B cell (primary cell): ENCODE results near the gene SNAPC4.

Experiments used
- EZH2 ChIP-seq: IDR thresholded peaks from 2 replicates; pipeline ENCODE4 v1.6.1; 2012; ENCODE audit warnings: borderline replicate concordance, low read depth, mild to moderate bottlenecking, moderate library complexity, low read length; ENCODE audit not compliant: insufficient read depth, poor library complexity, severe bottlenecking
- TF ChIP-seq, protein P1 (sequence below): fragments of 200-600 bp; IDR thresholded peaks from one replicate; pipeline ENCODE4 v1.8.0; 2022; ENCODE audit warnings: antibody characterized with exemption, mild to moderate bottlenecking

DNA sequence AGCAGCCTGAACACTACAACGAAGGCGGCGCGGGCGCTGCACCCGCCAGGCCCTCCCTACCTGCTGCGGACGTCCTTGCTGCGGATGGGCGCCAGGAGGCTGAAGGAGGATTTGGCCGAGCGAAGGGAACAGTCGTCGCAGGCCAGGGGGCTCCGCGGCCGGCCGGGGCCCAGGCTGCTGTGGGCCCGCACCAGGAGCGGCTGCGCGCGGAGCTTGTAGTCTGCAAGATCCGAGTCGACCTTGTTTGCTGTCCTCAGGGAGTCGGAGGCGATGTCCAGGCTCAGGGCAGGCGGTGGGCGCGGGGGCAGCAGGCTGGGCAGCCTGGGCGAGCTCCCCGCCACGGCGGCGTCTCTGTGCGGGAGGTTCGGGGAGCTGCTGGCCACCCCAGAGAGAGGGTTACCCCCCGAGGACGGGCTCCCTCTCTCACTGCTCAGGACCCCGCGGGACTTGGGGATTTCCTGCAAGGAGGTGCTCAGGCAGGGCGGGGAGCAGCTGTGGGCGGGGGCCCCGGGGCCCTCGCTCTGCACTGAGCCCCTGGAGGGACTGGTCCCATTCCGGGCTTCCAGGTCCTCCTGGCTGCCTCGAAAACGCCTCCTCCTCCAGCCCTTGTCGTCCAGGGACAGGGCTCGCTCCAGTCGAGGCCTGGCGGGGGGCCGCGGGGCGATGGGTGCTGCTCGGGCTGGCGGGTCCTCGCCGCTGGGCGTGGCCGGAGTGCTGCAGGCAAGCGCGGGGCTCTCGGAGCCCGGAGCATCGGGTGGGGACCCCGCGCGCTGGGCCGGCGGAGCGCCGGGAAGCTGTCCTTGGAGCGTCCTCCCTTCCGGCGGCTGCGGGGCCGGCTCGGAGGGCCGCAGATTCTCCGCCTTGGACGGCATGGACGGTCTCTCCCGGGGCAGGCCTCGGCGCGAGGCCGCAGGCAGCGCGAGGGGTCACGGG is 38.8 kb upstream of the SNAPC4 start:
- no peak for TF ChIP-seq EZH2
- TF ChIP-seq, protein P1, sequence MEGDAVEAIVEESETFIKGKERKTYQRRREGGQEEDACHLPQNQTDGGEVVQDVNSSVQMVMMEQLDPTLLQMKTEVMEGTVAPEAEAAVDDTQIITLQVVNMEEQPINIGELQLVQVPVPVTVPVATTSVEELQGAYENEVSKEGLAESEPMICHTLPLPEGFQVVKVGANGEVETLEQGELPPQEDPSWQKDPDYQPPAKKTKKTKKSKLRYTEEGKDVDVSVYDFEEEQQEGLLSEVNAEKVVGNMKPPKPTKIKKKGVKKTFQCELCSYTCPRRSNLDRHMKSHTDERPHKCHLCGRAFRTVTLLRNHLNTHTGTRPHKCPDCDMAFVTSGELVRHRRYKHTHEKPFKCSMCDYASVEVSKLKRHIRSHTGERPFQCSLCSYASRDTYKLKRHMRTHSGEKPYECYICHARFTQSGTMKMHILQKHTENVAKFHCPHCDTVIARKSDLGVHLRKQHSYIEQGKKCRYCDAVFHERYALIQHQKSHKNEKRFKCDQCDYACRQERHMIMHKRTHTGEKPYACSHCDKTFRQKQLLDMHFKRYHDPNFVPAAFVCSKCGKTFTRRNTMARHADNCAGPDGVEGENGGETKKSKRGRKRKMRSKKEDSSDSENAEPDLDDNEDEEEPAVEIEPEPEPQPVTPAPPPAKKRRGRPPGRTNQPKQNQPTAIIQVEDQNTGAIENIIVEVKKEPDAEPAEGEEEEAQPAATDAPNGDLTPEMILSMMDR, result no peak
